Stimulated activated CD8-positive, alpha-beta memory T cell treated with anti-CD3 and anti-CD28 coated beads, Interleukin-15, amount 100 ng/mL, for 4 hours (primary cell): ENCODE results near the gene AMH.

Experiments
- DNase-seq, 2 donors: peaks; one replicate each; pipeline ENCODE4 v3.0.0-alpha.2; 2020; ENCODE audit warnings: low read depth in 2 of 2

Gene AMH

DNA sequence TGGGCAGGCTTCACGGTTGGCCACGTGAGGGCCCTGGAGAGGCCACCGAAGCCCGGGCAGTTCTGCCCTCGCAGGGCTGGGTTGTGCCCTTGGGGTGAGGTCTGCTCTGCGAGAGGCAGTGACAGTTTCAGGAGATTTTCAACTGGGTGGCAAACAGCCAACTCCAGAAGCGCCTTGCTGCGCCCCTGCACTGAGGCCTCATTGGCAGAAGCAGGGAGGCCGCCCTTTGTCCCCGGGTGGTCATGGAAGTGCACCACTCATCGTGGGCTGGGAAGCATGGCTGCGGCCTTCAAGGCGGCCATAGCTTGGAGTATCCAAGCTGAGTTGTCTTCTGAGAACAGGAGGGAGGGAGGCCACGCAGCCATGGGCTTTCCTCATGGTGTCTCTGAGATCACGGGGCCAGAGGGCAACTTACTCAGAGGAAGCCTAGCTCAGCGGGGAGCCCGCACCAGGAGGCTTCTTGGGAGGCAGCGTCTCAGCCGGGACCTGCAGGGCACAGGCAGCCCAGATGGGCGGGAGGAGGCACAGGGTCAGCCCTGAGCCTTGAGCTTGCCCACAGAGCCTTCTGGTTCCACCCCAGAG, 27.8 kb upstream of the AMH start:
- DNase-seq = no peak

DNA sequence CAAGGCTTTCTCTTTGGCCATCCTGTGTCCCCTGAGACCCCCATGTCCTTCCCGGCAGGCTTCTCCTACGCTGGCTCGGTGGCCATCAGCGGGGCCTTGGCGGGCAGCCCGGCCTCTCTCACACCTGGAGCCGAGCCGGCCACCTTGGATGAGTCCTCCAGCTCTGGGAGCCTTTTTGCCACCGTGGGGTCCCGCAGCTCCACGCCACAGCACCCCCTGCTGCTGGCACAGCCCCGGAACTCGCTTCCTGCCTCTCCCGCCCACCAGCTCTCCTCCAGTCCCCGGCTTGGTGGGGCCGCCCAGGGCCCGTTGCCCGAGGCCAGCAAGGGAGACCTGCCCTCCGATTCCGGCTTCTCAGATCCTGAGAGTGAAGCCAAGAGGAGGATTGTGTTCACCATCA, 27.2 kb upstream of the AMH start:
- no peak for DNase-seq

DNA sequence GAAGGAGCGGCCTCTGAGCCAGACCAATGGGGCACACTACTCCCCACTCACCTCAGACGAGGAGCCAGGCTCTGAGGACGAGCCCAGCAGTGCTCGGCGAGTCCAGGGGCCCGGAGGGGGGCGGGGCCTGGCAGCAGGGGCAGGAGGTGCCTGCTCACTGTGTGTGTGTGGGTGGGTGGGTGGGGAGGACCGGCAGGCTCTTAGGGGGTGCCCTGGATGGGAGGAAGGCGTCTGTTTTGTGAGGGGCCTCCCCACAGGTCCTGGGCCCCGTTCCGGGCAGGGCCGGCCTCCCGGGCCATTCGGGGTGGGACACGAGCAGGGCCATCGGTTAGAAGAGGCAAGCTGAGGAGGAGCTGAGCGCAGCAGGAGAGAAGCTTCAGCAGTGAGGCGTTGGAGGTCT, 25.7 kb upstream of the AMH start:
- no peak for DNase-seq

DNA sequence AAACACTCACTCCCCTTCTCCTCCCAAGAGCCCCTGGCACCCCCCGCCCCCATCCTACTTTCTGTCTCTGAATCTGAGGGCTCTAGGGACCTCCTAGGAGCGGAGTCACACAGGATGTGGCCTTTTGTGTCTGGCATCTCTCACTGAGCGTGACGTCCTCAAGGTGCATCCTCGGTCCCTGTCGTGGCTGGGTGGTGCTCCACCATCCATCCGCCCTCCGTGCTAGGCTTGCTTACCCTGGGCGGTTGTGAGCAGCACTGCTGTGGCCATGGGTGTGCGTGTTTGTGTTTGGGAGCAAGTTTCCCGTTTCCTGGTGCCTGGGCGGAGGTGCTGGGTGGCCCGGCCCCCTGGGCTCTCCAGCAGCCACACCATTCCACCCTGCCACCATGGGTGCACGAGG, 25.2 kb upstream of the AMH start:
- DNase-seq = no peak

DNA sequence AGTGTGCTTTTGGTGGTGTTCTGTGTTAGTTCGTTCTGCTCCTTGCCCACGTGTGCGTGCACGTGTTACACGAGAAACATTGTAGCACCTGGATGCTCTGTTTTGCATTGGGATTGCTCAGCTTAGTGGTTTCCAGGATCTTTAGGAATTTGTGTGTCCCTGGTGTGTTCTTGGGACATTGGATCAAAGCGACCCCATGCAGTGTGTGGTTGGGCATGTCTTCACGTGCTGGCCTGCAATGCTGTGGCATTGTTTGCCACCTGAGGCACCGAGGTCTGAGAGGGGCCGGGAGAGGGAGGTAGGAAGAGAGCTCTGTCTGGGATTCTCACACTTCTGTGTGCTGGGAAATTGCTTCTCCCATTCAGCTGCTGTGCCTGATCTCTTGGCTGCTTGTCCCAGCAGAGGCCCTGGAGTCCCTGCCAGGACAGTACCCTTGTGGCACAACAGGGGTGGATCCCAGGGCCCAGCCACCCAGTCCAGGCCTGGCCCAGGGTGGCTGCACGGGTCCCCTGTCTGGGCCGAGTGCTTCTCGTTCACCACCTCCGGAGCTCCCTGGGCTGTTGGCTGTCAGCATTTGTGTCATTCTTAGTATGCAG, 24.3 kb upstream of the AMH start:
- DNase-seq = no peak

DNA sequence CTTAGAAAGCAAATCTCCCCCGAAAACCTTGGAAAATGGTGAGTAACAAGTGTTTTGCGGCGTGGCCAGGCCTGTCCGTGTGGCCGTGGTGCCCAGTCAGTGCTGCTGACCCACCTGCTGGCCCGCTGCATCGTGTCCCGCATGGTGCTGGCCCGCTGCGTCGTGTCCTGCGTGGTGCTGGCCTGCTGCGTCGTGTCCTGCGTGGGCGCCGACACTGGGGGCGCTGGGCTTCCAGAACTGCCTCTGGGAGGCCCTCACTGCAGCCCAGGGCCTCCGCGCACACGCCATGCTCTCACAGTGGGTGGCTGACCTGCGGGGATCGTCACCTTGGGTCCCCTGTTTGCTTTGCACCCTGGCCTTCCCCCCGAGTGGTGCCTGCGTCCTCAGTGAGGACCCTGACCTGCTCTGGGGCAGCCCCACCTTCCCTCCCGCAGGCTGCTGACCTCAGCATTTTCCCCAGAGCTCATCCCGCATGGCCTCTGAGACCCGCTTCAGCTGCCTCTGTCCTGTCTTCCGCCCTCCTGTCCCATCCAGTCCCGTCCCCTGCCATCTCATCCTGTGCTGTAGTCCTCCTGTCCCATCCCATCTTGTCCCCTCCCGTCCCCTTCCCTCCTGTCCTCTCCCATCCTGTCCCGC, 23.6 kb upstream of the AMH start:
- no peak for DNase-seq

DNA sequence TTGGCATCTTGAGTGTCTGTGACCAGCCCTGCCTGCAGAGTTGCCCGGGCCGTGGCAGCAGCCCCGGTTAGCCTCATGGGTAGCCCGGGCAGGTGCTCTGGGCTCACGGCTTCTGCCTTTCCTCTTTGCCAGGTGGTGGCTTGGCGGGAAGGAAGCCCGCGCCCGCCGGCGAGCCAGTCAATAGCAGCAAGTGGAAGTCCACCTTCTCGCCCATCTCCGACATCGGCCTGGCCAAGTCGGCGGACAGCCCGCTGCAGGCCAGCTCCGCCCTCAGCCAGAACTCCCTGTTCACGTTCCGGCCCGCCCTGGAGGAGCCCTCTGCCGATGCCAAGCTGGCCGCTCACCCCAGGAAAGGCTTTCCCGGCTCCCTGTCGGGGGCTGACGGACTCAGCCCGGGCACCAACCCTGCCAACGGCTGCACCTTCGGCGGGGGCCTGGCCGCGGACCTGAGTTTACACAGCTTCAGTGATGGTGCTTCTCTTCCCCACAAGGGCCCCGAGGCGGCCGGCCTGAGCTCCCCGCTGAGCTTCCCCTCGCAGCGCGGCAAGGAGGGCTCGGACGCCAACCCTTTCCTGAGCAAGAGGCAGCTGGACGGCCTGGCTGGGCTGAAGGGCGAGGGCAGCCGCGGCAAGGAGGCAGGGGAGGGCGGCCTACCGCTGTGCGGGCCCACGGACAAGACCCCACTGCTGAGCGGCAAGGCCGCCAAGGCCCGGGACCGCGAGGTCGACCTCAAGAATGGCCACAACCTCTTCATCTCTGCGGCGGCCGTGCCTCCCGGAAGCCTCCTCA, 22.9 kb upstream of the AMH start:
- no peak for DNase-seq

DNA sequence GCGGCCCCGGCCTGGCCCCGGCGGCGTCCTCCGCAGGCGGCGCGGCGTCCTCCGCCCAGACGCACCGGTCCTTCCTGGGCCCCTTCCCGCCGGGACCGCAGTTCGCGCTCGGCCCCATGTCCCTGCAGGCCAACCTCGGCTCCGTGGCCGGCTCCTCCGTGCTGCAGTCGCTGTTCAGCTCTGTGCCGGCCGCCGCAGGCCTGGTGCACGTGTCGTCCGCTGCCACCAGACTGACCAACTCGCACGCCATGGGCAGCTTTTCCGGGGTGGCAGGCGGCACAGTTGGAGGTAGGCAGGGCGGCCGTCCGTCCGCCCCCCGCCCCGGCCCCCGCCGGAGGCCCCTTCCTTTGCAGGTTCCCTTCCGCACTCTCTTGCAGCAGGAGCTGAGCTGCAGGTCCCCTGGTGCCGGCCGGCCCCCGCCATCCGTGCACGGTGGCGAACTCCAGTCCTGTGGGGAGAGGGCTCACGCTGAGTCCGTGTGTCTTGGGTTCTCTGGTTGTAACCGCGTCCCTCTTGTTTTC, 22.2 kb upstream of the AMH start:
- DNase-seq = no peak

DNA sequence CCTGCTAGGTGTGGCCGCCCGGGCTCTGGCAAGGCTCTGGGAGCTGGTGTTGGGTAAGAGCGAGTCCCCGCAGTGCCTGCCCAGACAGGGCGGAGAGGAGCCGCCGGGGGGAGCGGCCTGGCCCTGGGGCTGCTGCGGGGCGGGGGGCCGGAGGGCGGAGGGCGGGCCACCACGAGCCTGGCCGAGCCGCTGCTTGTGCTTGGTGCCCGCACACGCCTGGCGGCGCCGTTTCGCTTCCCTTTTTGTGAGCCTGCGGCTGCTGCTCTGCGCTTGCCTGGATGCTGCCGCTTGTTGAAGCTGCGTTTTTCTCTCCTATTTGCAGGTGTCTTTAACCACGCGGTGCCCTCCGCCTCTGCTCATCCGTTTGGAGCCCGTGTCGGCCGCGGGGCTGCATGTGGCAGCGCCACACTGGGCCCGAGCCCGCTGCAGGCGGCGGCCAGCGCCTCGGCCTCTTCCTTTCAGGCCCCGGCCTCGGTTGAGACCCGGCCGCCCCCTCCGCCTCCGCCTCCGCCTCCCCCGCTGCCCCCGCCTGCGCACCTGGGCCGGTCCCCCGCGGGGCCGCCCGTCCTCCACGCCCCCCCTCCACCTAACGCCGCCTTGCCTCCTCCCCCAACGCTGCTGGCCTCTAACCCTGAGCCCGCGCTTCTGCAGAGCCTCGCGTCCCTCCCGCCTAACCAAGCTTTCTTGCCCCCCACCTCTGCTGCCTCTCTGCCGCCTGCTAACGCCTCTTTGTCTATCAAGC, 21.5 kb upstream of the AMH start:
- no peak for DNase-seq

DNA sequence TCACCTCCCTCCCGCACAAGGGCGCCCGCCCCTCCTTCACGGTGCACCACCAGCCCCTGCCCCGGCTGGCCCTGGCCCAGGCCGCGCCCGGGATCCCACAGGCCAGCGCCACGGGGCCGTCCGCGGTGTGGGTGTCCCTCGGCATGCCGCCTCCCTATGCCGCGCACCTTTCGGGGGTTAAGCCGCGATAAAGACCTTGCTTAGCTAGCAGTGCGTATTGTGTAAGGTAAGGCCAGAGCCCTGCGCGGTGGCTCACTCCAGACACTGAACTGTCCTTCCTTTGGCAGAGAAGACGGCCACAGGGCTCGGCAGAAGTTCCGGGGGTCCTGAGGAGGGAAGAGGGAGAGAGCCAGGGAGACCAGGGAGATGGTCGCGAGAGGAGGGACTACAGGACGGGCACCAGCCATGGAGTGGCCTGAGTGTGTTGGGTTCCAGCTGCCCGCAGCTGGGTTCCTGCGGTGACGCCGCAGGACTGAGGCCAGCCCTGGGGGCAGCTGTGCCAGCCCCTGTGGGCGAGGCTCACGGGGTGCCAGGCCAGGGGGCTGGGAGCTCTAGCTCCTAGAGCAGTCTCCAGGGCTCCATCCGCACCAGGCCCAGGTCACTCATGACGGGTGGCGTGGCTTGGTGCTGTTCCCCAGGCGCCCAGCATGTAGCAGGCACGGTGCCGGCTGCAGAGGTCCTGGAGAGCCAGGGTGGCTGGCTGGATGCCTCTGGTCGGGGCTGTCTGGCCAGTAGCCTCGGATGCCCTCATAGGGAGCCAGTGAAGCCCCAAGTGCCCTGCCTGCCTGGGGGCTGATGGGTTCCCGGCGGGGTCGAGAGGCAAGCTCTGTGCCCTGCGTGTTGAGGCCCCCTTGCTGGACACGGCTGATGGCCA, 20.7 kb upstream of the AMH start:
- no peak for DNase-seq

DNA sequence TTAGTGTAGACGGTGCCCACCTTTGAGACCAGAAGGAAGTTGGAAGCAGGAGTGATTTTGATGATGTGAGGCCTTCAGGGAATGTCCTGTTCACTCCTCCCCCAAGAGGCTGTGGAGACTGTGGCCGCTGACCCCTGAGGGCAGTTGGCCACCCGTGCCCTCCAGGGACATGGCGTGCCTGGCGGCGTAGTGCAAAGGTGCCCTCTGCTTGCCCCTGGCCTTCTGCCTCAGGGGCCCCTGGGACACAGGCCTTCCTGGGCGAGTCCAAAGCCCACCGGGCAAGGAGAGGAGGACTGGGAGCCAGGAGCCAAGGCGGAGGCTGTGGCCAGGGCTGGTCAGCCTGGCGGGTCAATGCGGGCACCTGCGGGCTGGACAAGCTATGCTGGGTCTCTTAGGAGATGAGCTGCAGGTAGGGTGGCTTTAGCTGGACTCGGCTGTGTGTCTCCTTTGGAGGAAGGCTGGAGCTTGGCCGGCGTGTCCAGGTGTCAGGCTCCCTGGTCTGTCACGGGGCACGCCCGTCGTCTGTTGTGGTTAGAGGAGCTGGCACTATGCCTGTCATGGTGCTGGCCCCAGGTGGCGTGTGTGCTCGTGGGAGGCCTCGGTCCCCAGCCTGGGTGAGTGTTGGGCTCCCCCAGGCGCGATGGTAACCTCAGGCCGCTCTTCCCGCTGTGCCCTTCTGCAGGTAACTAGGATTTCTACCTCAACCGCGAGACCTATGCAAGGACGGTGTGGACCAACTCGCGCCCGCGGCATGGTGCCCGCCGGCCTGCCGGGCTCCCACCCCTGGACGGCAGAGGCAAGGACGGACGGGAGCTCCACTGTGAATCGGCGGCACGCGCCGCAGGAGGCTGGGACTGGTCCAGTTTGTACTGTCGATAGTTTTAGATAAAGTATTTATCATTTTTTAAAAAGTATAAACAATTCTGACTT, 19.8 kb upstream of the AMH start:
- DNase-seq = no peak

DNA sequence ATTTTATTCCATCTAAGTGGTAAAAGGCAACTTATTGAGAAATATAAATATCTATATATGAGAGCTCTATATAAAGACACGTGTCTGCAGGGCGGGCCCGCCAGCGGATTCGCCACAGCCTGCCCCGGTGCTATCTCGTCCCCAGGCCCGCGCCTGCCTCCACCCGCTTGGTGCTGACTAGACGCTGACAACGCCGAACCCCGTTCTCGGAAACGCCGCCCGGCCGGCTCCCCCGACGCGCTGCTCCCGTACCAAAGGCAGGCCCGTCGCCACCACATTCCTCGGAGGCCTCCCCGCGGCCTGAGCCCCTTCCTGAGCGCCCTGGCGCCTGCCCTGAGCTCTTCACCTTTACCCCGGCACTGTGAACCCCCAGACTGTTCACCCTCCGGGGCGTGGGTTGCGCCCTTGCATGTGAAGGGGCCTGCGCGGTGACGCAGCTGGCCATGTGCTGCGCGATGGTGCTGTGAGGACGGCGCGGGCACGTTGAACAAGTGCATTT, 19.0 kb upstream of the AMH start:
- no peak for DNase-seq

DNA sequence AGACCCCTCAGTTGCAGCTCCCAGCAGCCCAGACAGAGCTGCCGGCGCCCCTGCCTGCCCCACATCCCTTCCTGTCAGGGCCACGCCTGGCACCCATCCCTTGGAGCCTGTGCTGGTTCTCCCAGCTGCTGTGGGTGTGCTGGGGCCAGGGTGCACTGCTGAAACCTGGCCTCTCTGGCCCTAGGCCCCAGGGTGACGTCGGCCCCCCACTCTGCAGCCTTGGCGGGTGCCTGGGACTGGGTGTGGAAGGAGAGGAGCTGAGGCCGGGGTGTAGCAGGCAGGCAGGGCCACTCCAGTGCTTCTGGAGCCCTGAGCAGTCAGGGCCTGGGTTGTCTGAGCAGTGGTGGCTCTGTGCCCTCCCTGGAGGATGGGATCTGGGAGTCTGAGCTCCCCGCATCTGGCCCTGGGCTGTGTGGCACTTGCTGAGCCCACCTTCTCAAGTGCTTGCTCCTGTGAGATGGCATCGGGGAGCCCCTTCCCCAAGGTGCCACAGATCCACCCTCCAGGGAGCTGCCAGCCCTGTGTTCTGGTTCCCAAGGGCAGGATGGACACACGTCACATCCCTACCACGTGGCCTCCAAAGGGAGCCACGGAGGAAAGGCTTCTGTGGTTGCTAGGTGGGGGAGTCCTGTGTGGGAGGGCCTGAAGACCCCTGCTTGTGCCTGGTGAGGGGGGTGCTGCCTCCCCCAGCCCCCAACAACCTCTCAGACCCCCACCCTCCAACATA, 18.2 kb upstream of the AMH start:
- no peak for DNase-seq

DNA sequence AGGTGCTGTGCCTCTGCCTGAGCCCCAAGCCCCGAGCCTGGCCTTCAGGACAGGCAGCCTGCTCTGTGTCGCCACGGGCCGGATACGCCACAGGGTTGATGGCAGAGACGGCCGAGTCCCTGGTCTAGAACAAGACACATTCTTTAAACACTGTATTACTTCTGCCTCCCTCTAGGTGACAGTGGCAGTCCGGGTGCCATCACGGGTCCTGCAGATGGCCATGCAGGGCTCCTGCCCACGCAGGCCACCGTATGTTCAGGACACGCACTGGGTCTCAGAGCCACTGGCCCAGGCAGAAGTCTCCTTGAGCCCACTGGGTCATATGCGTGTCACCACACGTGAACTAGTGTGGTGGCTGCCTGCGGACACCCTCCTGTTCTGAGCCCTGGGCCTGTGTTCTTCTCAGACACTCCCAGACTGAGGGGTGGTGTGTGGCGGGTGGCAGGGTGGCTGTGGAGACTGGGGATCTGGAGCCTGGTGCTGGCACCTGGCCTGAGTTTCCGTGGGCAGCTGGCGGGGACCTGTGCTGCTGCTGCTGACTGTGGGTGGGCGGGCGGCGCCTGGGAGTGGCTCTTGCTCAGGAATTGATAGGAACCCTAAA, 17.4 kb upstream of the AMH start:
- DNase-seq = no peak

DNA sequence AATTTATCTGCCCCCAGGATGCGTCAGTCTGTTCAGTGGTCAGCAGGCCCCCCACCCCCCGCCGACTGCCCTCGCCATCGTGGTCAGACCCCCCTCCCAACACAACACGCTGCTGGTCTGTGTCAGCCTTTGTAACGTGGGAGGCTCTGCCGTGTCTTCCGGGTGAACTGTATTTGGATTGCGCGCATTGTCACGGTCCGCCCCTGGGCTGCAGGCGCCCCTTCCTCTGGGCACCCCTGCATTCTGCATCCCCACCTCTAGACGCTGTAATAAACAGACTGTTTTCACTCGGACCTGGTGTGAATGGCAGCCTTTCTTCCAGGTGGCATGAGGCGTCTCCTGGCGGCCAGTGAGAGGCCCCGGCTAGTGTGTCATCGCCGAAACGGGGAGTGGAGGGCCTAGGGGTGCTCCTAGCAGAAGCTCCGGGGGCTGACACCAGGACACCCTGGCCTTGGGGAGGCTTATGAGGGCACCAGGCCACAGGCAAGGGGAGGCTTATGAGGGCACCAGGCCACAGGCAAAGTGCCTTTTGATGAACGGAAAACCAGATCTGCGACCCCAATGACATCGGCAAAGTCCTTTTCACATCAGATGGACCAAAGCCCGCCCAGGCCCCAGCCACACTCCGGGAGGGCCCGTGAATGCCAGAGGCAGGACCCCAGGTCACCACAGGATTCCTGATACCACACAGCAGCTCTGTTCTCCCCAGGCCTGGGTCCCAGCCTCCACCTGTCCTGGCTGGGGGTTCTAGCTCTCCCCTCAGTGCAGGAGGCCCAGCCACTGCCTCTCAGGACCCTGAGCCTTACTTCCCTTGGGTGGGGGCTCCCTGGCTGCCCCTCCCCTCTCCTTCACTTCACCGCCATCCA, 16.6 kb upstream of the AMH start:
- DNase-seq = no peak

DNA sequence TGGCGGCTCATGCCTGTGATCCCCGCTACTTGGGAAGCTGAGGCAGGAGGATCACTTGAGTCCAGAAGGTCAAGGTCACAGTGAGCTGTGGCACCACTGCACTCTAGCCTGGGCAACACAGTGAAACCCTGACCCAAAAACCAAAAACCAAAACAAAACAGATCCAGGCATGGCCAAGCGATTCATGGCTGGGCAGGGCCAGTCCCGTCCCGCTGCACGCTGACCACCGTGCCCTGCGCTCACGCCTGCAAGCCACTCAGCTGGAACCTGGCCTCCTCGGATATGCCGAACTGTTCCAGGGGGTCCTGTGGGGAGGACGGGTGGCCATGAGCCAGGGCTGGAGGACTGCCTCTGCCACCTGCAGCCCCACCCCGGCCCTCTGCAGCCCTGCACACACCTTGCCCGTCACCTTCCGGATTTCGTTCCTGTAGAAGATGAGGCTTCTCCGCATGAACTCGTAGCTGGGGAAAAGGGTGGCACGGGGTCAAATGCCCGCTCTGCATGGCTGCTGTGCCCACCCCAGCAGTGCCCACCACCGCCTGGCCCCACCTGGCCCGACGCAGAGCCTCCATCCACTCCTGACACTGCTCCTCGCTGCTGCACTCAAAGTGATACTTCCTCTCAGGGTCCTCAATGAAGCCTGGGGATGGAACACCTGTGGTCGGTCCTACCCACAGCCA, 15.4 kb upstream of the AMH start:
- no peak for DNase-seq

DNA sequence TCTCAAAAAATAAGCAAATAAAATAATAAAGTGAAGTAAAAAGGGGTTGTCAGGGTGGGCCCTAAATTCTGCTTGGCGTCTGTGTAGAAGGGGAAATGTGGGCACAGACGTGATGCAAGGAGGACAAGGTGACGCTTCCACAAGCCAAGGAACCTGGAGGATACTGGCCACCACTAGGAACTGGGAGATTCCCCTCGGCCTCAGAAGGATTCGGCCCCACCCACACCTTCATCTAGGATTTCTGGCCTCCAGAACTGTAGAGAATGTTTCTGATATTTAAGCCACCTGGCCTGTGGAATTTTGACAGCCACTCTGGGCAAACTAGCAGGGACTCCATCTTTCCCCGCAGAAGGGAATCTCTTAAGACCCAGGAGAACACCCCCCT, 14.1 kb upstream of the AMH start:
- no peak for DNase-seq
